ENCODE data around the gene BMAL1. TPM values are rescaled to one million over a fixed set of nuclear protein-coding genes. Genes with fewer than 3 reads are reported as not detected.
"Not testable (repeated sequence)": the region's sequence is repeated elsewhere in the genome, so short reads cannot be mapped to it uniquely, and the experiment has no call there.

Gene BMAL1
- total and polyA plus RNA-seq, 3 experiments from 2014 or later: 25.2 to 29.4 (median 29.2) TPM

DNA sequence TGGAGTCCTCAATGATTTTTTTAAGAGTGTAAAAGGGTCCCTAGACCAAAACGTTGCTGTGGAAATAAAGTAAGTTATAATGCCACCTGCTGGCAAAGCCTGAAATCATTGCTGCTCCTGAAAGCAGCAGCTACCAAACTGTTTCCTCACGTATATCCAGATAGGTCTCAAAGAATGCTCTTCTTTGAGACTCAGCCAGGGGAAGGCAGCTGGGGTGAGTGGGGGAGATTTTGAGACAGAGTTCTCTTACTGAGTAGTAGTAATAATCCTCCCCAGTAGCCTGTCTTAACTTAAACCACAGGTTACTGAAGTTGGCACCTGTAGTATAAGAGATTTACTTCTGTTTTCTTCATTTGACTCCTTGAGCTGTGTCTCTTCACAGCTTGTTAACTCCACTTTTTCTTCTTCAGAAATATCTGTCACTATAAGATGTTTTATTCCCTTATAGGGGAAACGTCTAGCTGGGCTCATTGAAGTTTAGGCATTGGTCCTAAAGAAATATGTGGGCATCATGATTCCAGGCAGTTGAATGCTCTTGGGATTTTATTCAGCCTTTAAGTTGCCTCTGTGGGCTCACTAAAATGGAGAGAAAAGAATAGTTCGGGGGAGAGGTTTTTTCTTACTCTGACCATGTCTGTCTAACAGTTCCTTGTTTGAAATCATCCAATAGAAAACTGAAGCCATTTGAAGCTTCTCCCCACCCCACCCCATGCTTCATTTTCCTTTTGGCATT lies 107.5 kb downstream of the BMAL1 start:
- H3K9me3 Mint-ChIP-seq: no peaks in the 10 kb centered on the region
- ChIA-PET CTCF (interaction anchor here (0.8 to 1.3 kb wide), 3 partner anchors 40 to 421 kb away, joined by 3 to 4 read pairs (median 3); no protein-coding TSS in a partner anchor), POLR2A (no interaction called here)
- H3K27ac Mint-ChIP-seq: peak overlapping the region in 7 of 8 donors; percentile 34 to 76 (median 61)
- peaks cover 0 to 93% (median 21%) of the 10 kb centered on the region in 3 donors for H3K36me3 Mint-ChIP-seq
- peaks cover 2 to 7% (median 5%) of the 10 kb centered on the region in 3 donors for H3K4me1 Mint-ChIP-seq
- Histone ChIP-seq H3K27me3 (ENCODE audit: insufficient read depth, low read length, poor library complexity, severe bottlenecking) (no peaks in the 10 kb centered on the region), H3K36me3 (ENCODE audit: insufficient read depth, low read length) (peaks cover 24% of the 10 kb centered on the region), H3K27ac (ENCODE audit: low read depth, low read length) (no peak overlapping the region), H3K4me3 (ENCODE audit: low read length) (no peak overlapping the region), H3K4me1 (ENCODE audit: insufficient read depth, low read length) (no peaks in the 10 kb centered on the region), H3K9me3 (ENCODE audit: low read length) (no peaks in the 10 kb centered on the region)
- no peak overlapping the region for H3K4me3 Mint-ChIP-seq
- DNase-seq: peak in 1 of 5 donors; percentile 8
- H3K27me3 Mint-ChIP-seq: no peaks in the 10 kb centered on the region

- no peaks in the 10 kb centered on the region for H3K9me3 ChIP-seq (ENCODE audit: low read length)
- Mint-ChIP-seq H3K27me3 (no peaks in the 10 kb centered on the region), H3K36me3 (peaks cover 0 to 86% (median 21%) of the 10 kb centered on the region in 3 donors), H3K27ac (peak overlapping the region in 5 of 8 donors; percentile 1 to 64 (median 32)), H3K4me1 (peaks cover 2 to 7% (median 5%) of the 10 kb centered on the region in 3 donors), H3K4me3 (no peak overlapping the region), H3K9me3 (no peaks in the 10 kb centered on the region)
- DNase-seq: no peak
- POLR2A ChIA-PET: no interaction called here
- H3K4me3 ChIP-seq (ENCODE audit: low read length): no peak overlapping the region
- CTCF ChIA-PET: interaction anchor here (1.0 to 1.3 kb wide), 2 partner anchors 138 to 422 kb away, joined by 3 read pairs; no protein-coding TSS in a partner anchor
- H3K27me3 ChIP-seq (ENCODE audit: insufficient read depth, low read length, poor library complexity, severe bottlenecking): no peaks in the 10 kb centered on the region
- peaks cover 13% of the 10 kb centered on the region for H3K36me3 ChIP-seq (ENCODE audit: insufficient read depth, low read length)
- no peaks in the 10 kb centered on the region for H3K4me1 ChIP-seq (ENCODE audit: insufficient read depth, low read length)
- no peak overlapping the region for H3K27ac ChIP-seq (ENCODE audit: low read depth, low read length)
Observed at GRCh38 chr11:13386567-13386966, 109.0 kb downstream of the BMAL1 start.

- Histone ChIP-seq H3K36me3 (ENCODE audit: insufficient read depth, low read length) (peaks cover 13% of the 10 kb centered on the region), H3K4me3 (ENCODE audit: low read length) (no peak overlapping the region), H3K27ac (ENCODE audit: low read depth, low read length) (no peak overlapping the region), H3K9me3 (ENCODE audit: low read length) (no peaks in the 10 kb centered on the region), H3K4me1 (ENCODE audit: insufficient read depth, low read length) (no peaks in the 10 kb centered on the region), H3K27me3 (ENCODE audit: insufficient read depth, low read length, poor library complexity, severe bottlenecking) (no peaks in the 10 kb centered on the region)
- no peak for DNase-seq
- peaks cover 0 to 67% (median 12%) of the 10 kb centered on the region in 3 donors for H3K36me3 Mint-ChIP-seq
- peaks cover 2 to 7% (median 2%) of the 10 kb centered on the region in 3 donors for H3K4me1 Mint-ChIP-seq
- no peak overlapping the region for H3K4me3 Mint-ChIP-seq
- H3K9me3 Mint-ChIP-seq: no peaks in the 10 kb centered on the region
- ChIA-PET POLR2A (no interaction called here), CTCF (no interaction called here)
- H3K27ac Mint-ChIP-seq: peak overlapping the region in 5 of 8 donors; percentile 2 to 59 (median 33)
- no peaks in the 10 kb centered on the region for H3K27me3 Mint-ChIP-seq
Observed at GRCh38 chr11:13388741-13389140, 111.2 kb downstream of the BMAL1 start.

- no peak for DNase-seq
- Mint-ChIP-seq H3K27ac (peak overlapping the region in 6 of 8 donors; percentile 8 to 73 (median 30)), H3K27me3 (no peaks in the 10 kb centered on the region), H3K36me3 (peaks cover 0 to 50% (median 10%) of the 10 kb centered on the region in 3 donors), H3K4me1 (peaks cover 0 to 4% (median 2%) of the 10 kb centered on the region in 3 donors), H3K9me3 (peaks cover 0 to 1% (median 0%) of the 10 kb centered on the region in 5 donors), H3K4me3 (no peak overlapping the region)
- Histone ChIP-seq H3K27ac (ENCODE audit: low read depth, low read length) (no peak overlapping the region), H3K4me3 (ENCODE audit: low read length) (no peak overlapping the region), H3K36me3 (ENCODE audit: insufficient read depth, low read length) (peaks cover 13% of the 10 kb centered on the region), H3K9me3 (ENCODE audit: low read length) (no peaks in the 10 kb centered on the region), H3K27me3 (ENCODE audit: insufficient read depth, low read length, poor library complexity, severe bottlenecking) (no peaks in the 10 kb centered on the region), H3K4me1 (ENCODE audit: insufficient read depth, low read length) (no peaks in the 10 kb centered on the region)
- CTCF ChIA-PET: no interaction called here
- POLR2A ChIA-PET: no interaction called here
Observed at GRCh38 chr11:13391217-13391616, 113.6 kb downstream of the BMAL1 start.

DNA sequence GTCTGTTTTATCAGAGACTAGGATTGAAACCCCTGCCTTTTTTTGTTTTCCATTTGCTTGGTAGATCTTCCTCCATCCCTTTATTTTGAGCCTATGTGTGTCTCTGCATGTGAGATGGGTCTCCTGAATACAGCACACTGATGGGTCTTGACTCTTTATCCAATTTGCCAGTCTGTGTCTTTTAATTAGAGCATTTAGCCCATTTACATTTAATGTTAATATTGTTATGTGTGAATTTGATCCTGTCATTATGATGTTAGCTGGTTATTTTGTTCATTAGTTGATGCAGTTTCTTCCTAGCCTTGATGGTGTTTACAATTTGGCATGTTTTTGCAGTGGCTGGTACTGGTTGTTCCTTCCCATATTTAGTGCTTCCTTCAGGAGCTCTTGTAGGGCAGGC lies 120.7 kb downstream of the BMAL1 start:
- H3K4me3 ChIP-seq (ENCODE audit: low read length); H3K4me1 Mint-ChIP-seq; H3K27ac ChIP-seq (ENCODE audit: low read depth, low read length); H3K27me3 ChIP-seq (ENCODE audit: insufficient read depth, low read length, poor library complexity, severe bottlenecking); H3K9me3 ChIP-seq (ENCODE audit: low read length); H3K36me3 ChIP-seq (ENCODE audit: insufficient read depth, low read length); CTCF ChIA-PET; DNase-seq; H3K4me1 ChIP-seq (ENCODE audit: insufficient read depth, low read length); H3K27me3 Mint-ChIP-seq; H3K27ac Mint-ChIP-seq; H3K4me3 Mint-ChIP-seq; POLR2A ChIA-PET: not testable (repeated sequence)
- Mint-ChIP-seq H3K9me3 (peaks cover 0 to 12% (median 2%) of the 10 kb centered on the region in 5 donors), H3K36me3 (peaks cover 16 to 36% (median 19%) of the 10 kb centered on the region in 3 donors)

GRCh38 chr11:13405220-13405619 lies 127.6 kb downstream of the BMAL1 start:
- H3K27ac Mint-ChIP-seq: no peak overlapping the region
- no peak overlapping the region for H3K27ac ChIP-seq (ENCODE audit: low read depth, low read length)
- H3K4me1 Mint-ChIP-seq: peaks cover 0 to 1% (median 0%) of the 10 kb centered on the region in 3 donors
- no peaks in the 10 kb centered on the region for H3K4me1 ChIP-seq (ENCODE audit: insufficient read depth, low read length)
- H3K9me3 Mint-ChIP-seq: no peaks in the 10 kb centered on the region
- H3K4me3 ChIP-seq (ENCODE audit: low read length): no peak overlapping the region
- DNase-seq: no peak
- no peaks in the 10 kb centered on the region for H3K27me3 ChIP-seq (ENCODE audit: insufficient read depth, low read length, poor library complexity, severe bottlenecking)
- H3K9me3 ChIP-seq (ENCODE audit: low read length): no peaks in the 10 kb centered on the region
- H3K27me3 Mint-ChIP-seq: no peaks in the 10 kb centered on the region
- POLR2A ChIA-PET: no interaction called here
- no peak overlapping the region for H3K4me3 Mint-ChIP-seq
- no peaks in the 10 kb centered on the region for H3K36me3 ChIP-seq (ENCODE audit: insufficient read depth, low read length)
- CTCF ChIA-PET: no interaction called here
- H3K36me3 Mint-ChIP-seq: peaks cover 19 to 53% (median 34%) of the 10 kb centered on the region in 3 donors

GRCh38 chr11:13415201-13415600 lies 137.6 kb downstream of the BMAL1 start:
- Histone ChIP-seq H3K27ac (ENCODE audit: low read depth, low read length) (no peak overlapping the region), H3K36me3 (ENCODE audit: insufficient read depth, low read length) (peaks cover 13% of the 10 kb centered on the region), H3K27me3 (ENCODE audit: insufficient read depth, low read length, poor library complexity, severe bottlenecking) (no peaks in the 10 kb centered on the region), H3K4me1 (ENCODE audit: insufficient read depth, low read length) (no peaks in the 10 kb centered on the region), H3K9me3 (ENCODE audit: low read length) (no peaks in the 10 kb centered on the region), H3K4me3 (ENCODE audit: low read length) (no peak overlapping the region)
- ChIA-PET CTCF (interaction anchor here (0.7 kb wide), 1 partner anchor 47 kb away, joined by 4 read pairs; no protein-coding TSS in a partner anchor), POLR2A (no interaction called here)
- Mint-ChIP-seq H3K4me3 (no peak overlapping the region), H3K27me3 (no peaks in the 10 kb centered on the region), H3K27ac (no peak overlapping the region), H3K9me3 (no peaks in the 10 kb centered on the region), H3K4me1 (peaks cover 0 to 6% (median 4%) of the 10 kb centered on the region in 3 donors), H3K36me3 (peaks cover 19 to 76% (median 20%) of the 10 kb centered on the region in 3 donors)
- no peak for DNase-seq

- H3K27me3 ChIP-seq (ENCODE audit: insufficient read depth, low read length, poor library complexity, severe bottlenecking): no peaks in the 10 kb centered on the region
- Mint-ChIP-seq H3K4me1 (peaks cover 31 to 47% (median 42%) of the 10 kb centered on the region in 3 donors), H3K9me3 (peaks cover 0 to 7% (median 4%) of the 10 kb centered on the region in 5 donors), H3K27me3 (no peaks in the 10 kb centered on the region), H3K27ac (no peak overlapping the region), H3K4me3 (no peak overlapping the region), H3K36me3 (peaks cover 2 to 37% (median 8%) of the 10 kb centered on the region in 3 donors)
- H3K27ac ChIP-seq (ENCODE audit: low read depth, low read length): no peak overlapping the region
- H3K9me3 ChIP-seq (ENCODE audit: low read length): no peaks in the 10 kb centered on the region
- ChIA-PET CTCF (no interaction called here), POLR2A (no interaction called here)
- no peak overlapping the region for H3K4me3 ChIP-seq (ENCODE audit: low read length)
- no peak for DNase-seq
- H3K36me3 ChIP-seq (ENCODE audit: insufficient read depth, low read length): no peaks in the 10 kb centered on the region
- H3K4me1 ChIP-seq (ENCODE audit: insufficient read depth, low read length): no peaks in the 10 kb centered on the region
Observed at GRCh38 chr11:13421561-13421960, 144.0 kb downstream of the BMAL1 start.
